Ovary (tissue), 9 donors: Measurements from ENCODE around the gene CTBP1. TPM values are rescaled to one million over a fixed set of nuclear protein-coding genes. Genes with fewer than 3 reads are reported as not detected.

Source experiments
- DNase-seq, 5 donors: peaks; one replicate each; pipeline ENCODE4 v3.0.0-alpha.2; 2019 to 2020
- H3K27ac ChIP-seq, 2 donors: fragments of 200-600 bp; one replicate each; pipeline versions ENCODE4 v1.5.1 to v1.8.0; 2019 to 2022
- H3K27me3 ChIP-seq: fragments of 200-600 bp; one replicate; pipeline ENCODE4 v1.8.0; 2022
- H3K36me3 ChIP-seq: fragments of 200-600 bp; sonication (generic); one replicate; pipeline ENCODE4 v1.5.1; 2019
- H3K4me1 ChIP-seq: one replicate; pipeline ENCODE4 v1.8.1; 2013; ENCODE audit warnings: mild to moderate bottlenecking, moderate library complexity; ENCODE audit not compliant: insufficient read depth
- H3K4me3 ChIP-seq: fragments of 200-600 bp; sonication (generic); one replicate; pipeline ENCODE4 v1.5.1; 2017
- H3K9me3 ChIP-seq, 2 donors: fragments of 200-600 bp in 1 of 2; sonication (generic) in 1 of 2; one replicate each; pipeline versions ENCODE4 v1.5.1 to v1.8.1; 2013 to 2019; ENCODE audit warnings: mild to moderate bottlenecking in 1 of 2, moderate library complexity in 1 of 2
- CTCF ChIP-seq, 3 donors: fragments of 450-650 bp in 2 of 3; fragments of 200-600 bp in 1 of 3; IDR thresholded peaks; one replicate each; pipeline versions ENCODE4 v1.5.1 to v1.8.0; 2016 to 2022; ENCODE audit warnings: antibody characterized with exemption in 3 of 3, mild to moderate bottlenecking in 1 of 3
- EP300 ChIP-seq: sonication (generic); formaldehyde crosslinking; IDR thresholded peaks from one replicate; pipeline ENCODE4 v1.6.1; 2017; ENCODE audit warnings: antibody characterized with exemption
- POLR2A ChIP-seq: fragments of 450-650 bp; IDR thresholded peaks from one replicate; pipeline ENCODE4 v1.6.1; 2017; ENCODE audit warnings: antibody characterized with exemption, mild to moderate bottlenecking, moderate library complexity
- WGBS, 3 donors: extraction: QIAGEN DNeasy Blood & Tissue Kit in 1 of 3; methylation state at CpG; one replicate each; pipeline versions ENCODE4 v1.1.5 to v1.1.7; 2013 to 2017; 5-methylcytosine and 5-hydroxymethylcytosine counted together
- intact Hi-C, 4 donors: fragments of 100-400 bp; cut with DNase I; formaldehyde crosslinking; loops; one replicate each; pipeline versions ENCODE4 v1.11.0 to v1.15.1; 2022 to 2023
- polyA plus RNA-seq, 2 donors: library from polyadenylated mRNA; stranded (reverse); fragments of 200-250 nt in 1 of 2; fragments of 350-450 nt in 1 of 2; fragmentation: Illumina TruSeq in 1 of 2; extraction: RNeasy Lipid Tissue Mini Kit (QIAGEN cat#74804) in 1 of 2; gene quantifications; one replicate each; pipeline ENCODE4 v1.2.3, GENCODE V29; 2013 to 2014
- total RNA-seq, 7 donors: library from RNA; depleted of rRNA in 2 of 7; stranded (reverse); fragments of >200 nt in 2 of 7; fragmentation: NEBNext Ultra II Directional in 3 of 7; extraction: Animal tissue kit (Norgen Biotek cat#: 25700) in 3 of 7; gene quantifications; one replicate each; pipeline versions ENCODE4 v1.1.0 to v1.2.4, GENCODE V29; 2016 to 2023
- donor health status: DM: no; HTN: no; CAD: no; lungs with moderate emphysema.
- donor health status: DM: no; HTN: no; CAD: no.
- donor health status: Bipolar disorder and iron deficiency.
- donor health status: DM: yes; HTN: yes; CAD: no.
- donor health status: DM: no; HTN: no; CAD: no.
- donor health status: DM: yes; HTN: yes; CAD: no.

Gene CTBP1
- total and polyA plus RNA-seq, 9 donors: 45.7 to 231 (median 141) TPM

GRCh38 chr4:1226598-1226997 is 22.3 kb downstream of the CTBP1 start:
- Histone ChIP-seq H3K9me3 (no peaks in the 10 kb centered on the region), H3K36me3 (no peaks in the 10 kb centered on the region), H3K27ac (no peak overlapping the region), H3K4me1 (peaks cover 5% of the 10 kb centered on the region), H3K27me3 (no peaks in the 10 kb centered on the region), H3K4me3 (no peak overlapping the region)
- intact Hi-C loops: no loop called here
- DNase-seq: no peak
- TF ChIP-seq EP300 (no peak), CTCF (IDR thresholded peaks at IDR 0.05) (no peak), POLR2A (no peak)
- 84 to 89% (median 86%) methylated on average over 16 of the region's 16 CpGs for WGBS, 3 donors

GRCh38 chr4:1226144-1226481 is 22.8 kb downstream of the CTBP1 start:
- 19 to 50% (median 37%) methylated on average over 13 to 15 of the region's 15 CpGs for WGBS, 3 donors
- Histone ChIP-seq H3K4me1 (peaks cover 5% of the 10 kb centered on the region), H3K36me3 (no peaks in the 10 kb centered on the region), H3K9me3 (no peaks in the 10 kb centered on the region), H3K4me3 (no peak overlapping the region), H3K27me3 (no peaks in the 10 kb centered on the region), H3K27ac (no peak overlapping the region)
- no peak for TF ChIP-seq POLR2A
- no peak for TF ChIP-seq CTCF (IDR thresholded peaks at IDR 0.05)
- TF ChIP-seq EP300: no peak
- intact Hi-C loops: no loop called here
- peak in 1 of 5 donors; percentile 61 for DNase-seq

DNA sequence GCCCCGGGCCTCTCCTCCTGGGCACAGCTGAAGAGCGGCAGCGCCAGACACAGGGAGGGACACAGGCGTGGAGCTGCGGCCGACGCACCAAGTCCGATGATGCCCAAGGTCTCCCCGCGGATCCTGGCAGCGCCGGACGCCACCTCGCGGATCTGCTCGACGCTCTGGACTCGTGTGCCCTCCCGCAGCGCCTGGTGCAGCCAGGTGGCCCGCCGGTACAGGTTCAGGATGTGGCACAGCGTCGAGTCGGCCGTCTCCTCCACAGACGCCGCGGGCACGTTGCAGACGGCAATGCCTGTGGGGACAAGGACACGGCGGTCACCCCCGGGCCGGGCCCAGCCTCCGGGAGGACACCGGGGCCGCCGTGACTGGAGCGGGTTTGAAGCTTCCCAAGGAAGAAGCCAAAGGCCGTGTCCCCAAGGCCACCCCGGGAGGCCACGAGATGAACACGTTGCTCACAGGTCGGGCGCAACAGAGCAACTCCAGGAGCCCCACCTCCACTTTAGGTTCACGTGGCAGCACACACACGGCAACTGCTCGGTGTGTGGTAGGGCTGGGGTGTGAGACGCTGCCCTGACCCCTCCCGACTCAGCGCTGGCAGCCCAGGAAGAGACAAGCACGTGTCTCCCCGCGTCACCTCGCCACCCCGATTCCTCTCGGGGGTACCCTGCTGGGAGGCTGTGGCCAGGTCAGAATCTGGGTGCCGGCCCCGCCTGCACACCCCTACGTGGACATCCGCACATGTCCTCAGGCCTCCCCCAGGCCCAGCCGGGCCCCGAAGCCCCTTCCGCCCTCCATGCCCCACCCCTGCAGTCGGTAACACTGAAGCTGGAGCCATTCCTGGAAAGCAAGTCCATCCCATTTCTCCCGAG is 23.4 kb downstream of the CTBP1 start:
- no peak for DNase-seq
- no peak overlapping the region for H3K4me3 ChIP-seq
- H3K9me3 ChIP-seq: no peaks in the 10 kb centered on the region
- no peak for TF ChIP-seq CTCF (IDR thresholded peaks at IDR 0.05)
- H3K27me3 ChIP-seq: no peaks in the 10 kb centered on the region
- H3K36me3 ChIP-seq: no peaks in the 10 kb centered on the region
- WGBS, 3 donors: 85 to 86% (median 86%) methylated on average over 64 to 67 of the region's 67 CpGs
- no peak overlapping the region for H3K27ac ChIP-seq
- intact Hi-C loops: no loop called here
- peaks cover 5% of the 10 kb centered on the region for H3K4me1 ChIP-seq

DNA sequence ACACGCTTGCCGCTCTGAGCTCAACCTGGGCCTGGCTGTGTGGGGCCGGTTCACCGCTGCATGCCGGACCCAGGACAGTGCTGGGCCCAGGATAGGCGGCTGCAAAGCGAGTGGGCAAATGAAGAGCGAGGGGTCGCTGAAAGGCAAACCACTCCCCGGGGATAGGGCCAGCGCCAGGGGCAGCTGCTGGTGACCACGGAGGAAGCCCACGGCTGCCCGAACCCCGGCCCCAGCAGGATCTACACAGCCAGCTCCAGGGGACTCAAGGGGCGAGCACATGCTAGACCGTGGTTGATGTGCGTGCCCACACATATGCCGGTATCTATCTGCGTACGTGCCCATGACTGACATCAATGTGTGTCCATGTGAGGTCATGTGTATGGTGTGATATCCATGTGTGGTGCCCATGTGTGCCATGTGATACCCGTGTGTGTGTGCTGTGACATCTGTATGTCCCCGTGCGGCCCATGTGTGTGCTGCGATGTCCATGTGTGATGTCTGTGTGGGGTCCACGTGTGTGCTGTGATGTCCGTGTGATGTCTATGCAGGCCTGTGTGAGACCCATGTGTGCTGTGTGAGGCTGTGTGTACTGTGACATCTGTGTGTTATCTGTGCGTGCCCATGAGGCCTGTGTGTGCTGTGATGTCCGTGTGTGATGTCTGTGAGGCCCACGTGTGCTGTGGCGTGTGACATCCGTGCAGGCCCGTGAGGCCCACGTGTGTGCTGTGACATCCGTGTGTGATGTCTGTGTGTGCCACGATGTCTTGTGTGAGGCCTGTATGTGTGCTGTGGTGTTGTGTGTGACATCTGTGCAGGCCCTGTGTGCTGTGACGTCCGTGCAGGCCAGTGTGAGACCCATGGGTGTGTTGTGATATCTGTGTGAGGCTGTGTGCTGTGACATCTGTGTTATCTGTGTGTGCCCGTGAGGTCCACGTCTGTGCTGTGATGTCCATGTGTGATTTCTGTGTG is 24.8 kb downstream of the CTBP1 start:
- H3K36me3 ChIP-seq: no peaks in the 10 kb centered on the region
- intact Hi-C loops: no loop called here
- H3K9me3 ChIP-seq: no peaks in the 10 kb centered on the region
- no peaks in the 10 kb centered on the region for H3K27me3 ChIP-seq
- no peak overlapping the region for H3K4me3 ChIP-seq
- peaks cover 5% of the 10 kb centered on the region for H3K4me1 ChIP-seq
- no peak for TF ChIP-seq CTCF (IDR thresholded peaks at IDR 0.05)
- no peak for TF ChIP-seq EP300
- no peak overlapping the region for H3K27ac ChIP-seq
- 92 to 94% (median 93%) methylated on average over 40 of the region's 40 CpGs for WGBS, 3 donors
- no peak for DNase-seq
